DMS 273 (cell line): Measurements from ENCODE around the gene GABRR3.
A peak's percentile ranks its signal among the peaks of the same experiment; 100 is the strongest.
"Not testable (repeated sequence)": the region's sequence is repeated elsewhere in the genome, so short reads cannot be mapped to it uniquely, and the experiment has no call there.

Experiments used
- DNase-seq: peaks from one replicate; lab custom pipeline; 2025; ENCODE audit not compliant: unreplicated experiment; lab: John Stamatoyannopoulos, UW

The GABRR3 gene

DNA sequence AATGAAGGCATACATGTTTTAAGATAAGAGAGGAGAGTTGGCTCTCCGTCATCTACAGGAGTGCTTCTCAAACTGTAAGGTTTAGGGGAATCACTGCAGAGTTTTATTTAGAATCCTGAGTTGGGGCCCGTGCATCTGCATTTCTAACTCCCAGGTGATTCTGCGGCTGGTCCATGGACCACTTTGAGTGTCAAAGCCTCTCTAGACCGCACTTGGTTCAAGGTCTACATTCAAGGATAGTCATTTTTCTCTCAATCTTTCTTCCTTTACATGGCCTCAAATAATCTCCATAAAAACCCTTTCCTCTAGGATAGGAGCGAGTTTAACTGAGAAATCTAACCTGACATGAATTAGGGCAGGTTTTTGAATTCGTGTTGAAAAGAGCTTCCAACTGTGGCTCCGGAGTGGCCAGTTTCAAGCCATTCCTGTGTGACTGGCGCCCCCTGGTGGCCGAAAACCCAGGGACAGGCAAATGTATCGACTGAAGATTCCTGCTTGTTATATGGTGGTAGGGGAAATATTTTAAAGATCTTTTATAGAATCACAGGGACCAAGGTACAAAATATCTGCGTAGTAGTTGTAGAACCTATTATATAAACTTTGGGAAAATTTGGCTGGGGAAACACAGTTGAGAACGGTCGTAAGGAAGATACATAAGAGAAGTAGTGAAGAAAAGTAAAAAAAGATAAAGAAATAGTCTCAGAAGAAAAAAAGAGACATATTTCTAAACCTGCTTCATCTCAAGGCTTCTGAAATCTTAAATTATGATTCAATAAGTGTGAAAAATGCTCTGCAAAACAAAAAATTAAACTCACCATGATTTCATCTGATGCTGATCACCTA lies 11.9 kb downstream of the GABRR3 start:
- peak; percentile 96 for DNase-seq

DNA sequence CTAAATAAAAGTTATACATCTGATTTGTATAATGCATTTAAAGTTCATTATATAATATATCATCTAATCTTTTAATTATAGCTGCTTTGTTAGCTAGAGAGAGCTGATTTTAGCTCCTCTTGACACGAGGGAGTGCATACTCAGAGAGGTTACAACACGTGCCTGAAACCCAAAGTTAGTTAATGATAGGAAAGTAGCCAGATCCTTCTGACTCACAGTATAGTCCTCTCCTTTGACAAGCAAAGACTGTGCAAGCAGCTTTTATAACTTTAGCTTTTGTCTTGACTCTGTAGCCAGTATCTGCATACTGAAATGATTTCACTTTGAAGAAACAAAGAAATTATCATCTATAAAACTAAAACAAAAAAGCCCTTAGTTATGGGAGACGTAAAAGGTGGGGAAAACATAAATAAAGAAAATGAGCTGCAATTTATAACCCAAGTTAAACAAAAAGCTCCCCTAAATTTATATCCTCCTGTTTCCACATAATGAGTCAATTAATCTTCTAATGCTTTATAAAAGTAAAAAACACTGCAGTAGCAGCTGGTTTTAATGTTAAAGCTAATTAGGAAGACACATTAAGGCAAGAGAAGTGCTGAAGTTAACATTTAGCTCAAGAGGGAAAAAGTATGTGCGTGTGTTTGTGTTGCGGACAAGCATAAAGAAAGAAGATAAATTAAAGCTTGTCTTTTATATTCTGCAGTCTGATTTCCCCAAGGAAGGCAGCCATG lies 13.1 kb downstream of the GABRR3 start:
- peak; percentile 53 for DNase-seq

DNA sequence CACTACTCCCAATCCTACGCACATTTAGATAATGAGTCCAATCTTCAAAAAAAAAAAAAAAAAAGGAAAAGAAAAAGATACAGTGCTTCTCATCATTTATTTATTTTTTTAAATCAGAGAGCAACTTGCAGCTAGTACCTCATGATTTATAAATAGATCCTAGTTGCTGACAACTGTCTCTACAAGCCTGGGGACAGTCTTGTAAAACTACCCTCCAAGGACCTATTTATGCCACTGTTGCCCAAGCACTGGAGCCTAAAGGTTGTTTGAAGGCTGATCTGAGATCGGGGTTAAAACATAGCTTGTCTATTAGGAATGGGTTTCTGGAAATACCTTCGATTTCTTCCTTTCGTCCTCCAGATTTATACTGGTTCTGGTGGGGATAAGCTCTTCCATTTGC lies 14.7 kb downstream of the GABRR3 start:
- no peak for DNase-seq

GRCh38 chr3:98018301-98018700 lies 16.8 kb downstream of the GABRR3 start:
- no peak for DNase-seq

- DNase-seq, result no peak
These were observed 20.9 kb downstream of the GABRR3 start for GRCh38 chr3:98014268-98014585.

DNA sequence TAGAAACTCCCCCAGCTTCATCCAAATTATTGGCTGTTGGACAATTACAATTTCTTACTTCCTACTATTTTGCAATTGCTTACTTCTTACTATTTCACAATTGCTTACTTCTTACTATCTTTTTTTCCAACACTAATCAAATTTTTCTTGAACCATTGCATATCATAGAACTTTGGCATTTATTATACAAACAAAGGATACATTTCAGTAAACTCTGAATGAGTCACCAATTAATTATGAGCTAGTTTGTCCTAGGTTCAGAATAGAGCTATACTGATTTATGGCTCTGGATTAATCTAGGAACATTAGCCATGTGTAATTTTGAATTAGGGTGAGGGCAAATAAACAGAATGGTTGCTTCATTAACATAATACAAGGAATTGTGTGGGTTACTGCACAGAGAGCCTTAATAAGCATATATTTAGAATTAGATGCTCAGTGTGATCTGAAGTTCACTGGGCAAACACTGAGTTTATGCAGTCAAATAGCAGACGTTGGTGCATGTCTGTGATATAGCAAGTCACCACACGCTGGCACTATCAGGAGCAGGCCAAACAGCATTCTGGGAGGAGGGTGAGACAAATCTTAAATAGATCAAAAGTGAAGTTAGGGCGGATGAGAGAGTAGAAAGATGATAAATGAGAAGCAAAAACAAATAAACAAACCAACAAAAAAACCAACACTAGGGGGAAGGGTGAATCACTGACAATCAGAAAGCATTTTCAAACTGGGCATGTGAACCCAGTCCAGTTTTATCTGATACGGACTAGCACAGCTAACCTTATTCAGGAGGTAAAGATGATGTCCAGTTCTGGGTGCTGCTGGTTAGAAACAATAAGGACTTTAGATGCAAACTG lies 21.5 kb downstream of the GABRR3 start:
- peak; percentile 58 for DNase-seq

DNA sequence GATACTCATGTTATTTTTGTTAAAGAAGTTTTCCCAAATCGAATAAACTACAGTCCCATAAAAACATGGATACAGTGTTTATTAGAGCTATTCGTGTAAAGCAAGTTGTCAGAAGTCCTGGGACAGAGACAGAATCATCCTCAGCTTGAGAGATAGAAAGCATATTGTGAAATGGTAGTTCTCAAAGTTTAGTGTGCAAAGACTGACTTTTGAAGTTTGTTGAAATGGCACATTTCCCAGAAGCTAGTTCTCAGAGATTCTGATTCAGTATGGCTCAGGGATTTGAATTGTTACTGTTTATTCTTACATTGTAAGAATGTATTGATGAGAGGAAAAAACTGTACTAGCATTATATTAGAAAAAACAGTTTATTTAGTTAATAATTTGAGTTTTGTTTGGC lies 22.1 kb downstream of the GABRR3 start:
- DNase-seq, result no peak

DNA sequence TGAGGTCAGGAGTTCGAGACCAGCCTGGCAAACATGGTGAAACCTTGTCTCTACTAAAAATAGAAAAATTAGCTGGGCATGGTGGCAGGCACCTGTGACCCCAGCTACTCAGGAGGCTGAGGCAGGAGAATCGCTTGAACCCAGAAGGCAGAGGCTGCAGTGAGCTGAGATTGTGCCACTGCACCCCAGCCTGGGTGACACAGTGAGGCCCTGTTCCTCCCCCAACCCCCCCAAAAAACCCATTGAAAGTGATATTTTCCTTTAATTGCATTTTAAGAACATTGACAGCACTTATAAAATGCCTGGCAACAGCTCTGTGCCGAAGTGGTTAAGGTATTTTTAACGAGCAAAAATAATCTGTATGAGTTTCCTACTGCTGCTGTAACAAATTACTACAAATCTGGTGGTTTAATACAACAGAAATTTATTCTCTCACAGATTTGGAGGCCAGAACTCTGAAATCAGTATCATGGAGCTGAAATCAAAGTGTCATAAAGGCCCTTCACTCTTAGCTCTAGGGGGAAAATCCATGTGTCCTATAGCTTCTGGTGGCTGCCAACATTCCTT lies 24.1 kb downstream of the GABRR3 start:
- not testable (repeated sequence) for DNase-seq

- DNase-seq, result no peak
These were observed 24.8 kb downstream of the GABRR3 start for GRCh38 chr3:98010194-98010882.

GRCh38 chr3:98008855-98009254 lies 26.3 kb downstream of the GABRR3 start:
- peak; percentile 41 for DNase-seq

GRCh38 chr3:98005438-98005837 lies 29.7 kb downstream of the GABRR3 start:
- no peak for DNase-seq

GRCh38 chr3:98004721-98005120 lies 30.4 kb downstream of the GABRR3 start:
- no peak for DNase-seq

DNA sequence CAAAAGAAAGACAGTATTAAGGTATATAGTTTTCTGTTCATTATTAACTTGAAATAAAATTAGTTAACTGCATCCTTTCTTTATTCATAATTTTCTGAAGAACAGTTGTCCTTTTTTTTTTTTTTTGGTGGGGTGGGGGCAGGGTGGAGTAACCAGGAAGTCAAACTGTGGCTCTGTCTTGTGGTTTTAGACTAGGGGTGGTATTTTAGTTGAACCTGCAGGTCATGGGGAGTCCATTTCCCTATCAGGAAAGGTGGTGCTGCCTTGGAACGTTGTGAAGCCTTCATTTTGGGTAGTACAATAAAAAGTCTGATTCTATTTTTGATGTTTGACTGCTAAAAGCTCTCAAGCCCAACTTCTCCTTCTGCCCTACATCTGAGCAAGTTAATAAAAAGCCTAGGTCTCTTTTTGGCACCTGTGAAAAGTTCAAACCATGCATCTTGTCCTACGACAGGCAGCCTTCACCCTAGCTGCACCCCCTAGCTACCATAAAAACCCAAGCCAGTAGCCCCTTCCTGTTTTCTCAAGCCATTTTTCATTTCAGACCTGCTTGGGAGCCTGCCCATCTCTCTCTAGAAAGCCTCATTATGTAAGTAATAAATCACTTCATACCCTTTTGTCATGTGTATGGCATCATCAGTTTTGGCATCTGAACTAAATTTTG lies 31.7 kb downstream of the GABRR3 start:
- DNase-seq, result no peak

DNA sequence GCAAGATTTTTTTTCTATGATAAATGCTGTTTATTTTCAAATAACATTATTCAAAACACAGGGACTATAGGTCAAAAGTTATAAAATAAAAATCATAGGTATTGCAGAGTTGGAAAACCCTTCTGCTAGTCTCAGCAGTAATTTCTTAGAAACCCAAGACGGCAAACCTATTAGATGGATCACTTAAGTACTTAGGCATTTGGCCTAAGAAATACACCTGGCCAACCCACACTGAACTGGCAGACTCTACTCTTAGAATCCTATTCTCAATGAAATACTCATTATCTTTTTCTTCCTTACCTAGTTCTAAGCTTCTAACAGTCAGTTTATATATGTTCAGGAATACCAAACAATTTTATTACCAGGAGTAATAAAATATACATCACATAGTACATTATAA lies 32.4 kb downstream of the GABRR3 start:
- no peak for DNase-seq

- DNase-seq, result no peak
These were observed 35.1 kb downstream of the GABRR3 start for GRCh38 chr3:97999994-98000393.

- DNase-seq, result no peak
These were observed 36.0 kb downstream of the GABRR3 start for GRCh38 chr3:97999103-97999502.

DNA sequence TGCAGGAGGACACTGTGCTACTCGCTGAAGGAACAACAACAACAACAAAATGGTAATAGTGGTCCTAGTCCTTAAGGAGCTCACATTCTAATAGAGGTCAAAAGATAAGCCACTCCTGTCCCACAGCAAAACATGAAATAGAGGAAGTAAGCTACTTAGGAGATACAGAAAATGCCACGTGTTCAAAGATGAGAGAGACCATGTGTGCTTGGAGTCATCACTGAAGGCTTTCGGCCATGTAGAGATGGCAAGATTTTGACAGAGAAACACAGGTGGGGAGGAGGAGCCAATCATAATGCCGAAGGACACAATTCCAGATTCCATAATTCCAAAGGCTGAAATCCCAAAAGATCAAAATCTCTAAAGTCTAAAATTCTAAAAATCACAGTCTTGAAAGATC lies 38.1 kb downstream of the GABRR3 start:
- DNase-seq, result no peak

- DNase-seq, result no peak
These were observed 40.7 kb downstream of the GABRR3 start for GRCh38 chr3:97994328-97994945.

GRCh38 chr3:97993526-97993925 lies 41.6 kb downstream of the GABRR3 start:
- no peak for DNase-seq
